Liver (tissue), 9 donors: ENCODE measurements around the gene NUDT4. TPM values are rescaled to one million over a fixed set of nuclear protein-coding genes. Genes with fewer than 3 reads are reported as not detected.

Experiments
- DNase-seq: peaks from one replicate; pipeline ENCODE4 v3.0.0-alpha.2; 2017; ENCODE audit warnings: low spot score
- H3K27ac ChIP-seq, 2 donors: one replicate each; pipeline ENCODE4 v1.7.0; 2013; ENCODE audit warnings: inconsistent platforms in 2 of 2, low read length in 2 of 2, control low read depth in 1 of 2, low read depth in 1 of 2, mild to moderate bottlenecking in 1 of 2
- H3K27me3 ChIP-seq, 4 donors: one replicate each; pipeline versions ENCODE4 v1.6.1 to v1.7.0; 2013; ENCODE audit warnings: low read length in 3 of 4, inconsistent platforms in 1 of 4, mild to moderate bottlenecking in 1 of 4, moderate library complexity in 1 of 4; ENCODE audit not compliant: control insufficient read depth in 4 of 4, insufficient read depth in 4 of 4
- H3K36me3 ChIP-seq, 4 donors: one replicate each; pipeline versions ENCODE4 v1.6.1 to v1.7.0; 2013; ENCODE audit warnings: low read length in 3 of 4, mild to moderate bottlenecking in 3 of 4, low read depth in 1 of 4, moderate library complexity in 1 of 4; ENCODE audit not compliant: control insufficient read depth in 4 of 4, insufficient read depth in 3 of 4
- H3K4me1 ChIP-seq, 4 donors: one replicate each; pipeline versions ENCODE4 v1.6.1 to v1.7.0; 2013; ENCODE audit warnings: low read length in 3 of 4, mild to moderate bottlenecking in 3 of 4, moderate library complexity in 1 of 4; ENCODE audit not compliant: control insufficient read depth in 4 of 4, insufficient read depth in 4 of 4
- H3K4me3 ChIP-seq, 3 donors: one replicate each; pipeline versions ENCODE4 v1.6.1 to v1.7.0; 2013; ENCODE audit warnings: low read length in 3 of 3, control low read depth in 1 of 3, low read depth in 1 of 3, mild to moderate bottlenecking in 1 of 3
- H3K9ac ChIP-seq, 2 donors: one replicate each; pipeline ENCODE4 v1.7.0; 2013; ENCODE audit warnings: low read length in 2 of 2, mild to moderate bottlenecking in 2 of 2, moderate library complexity in 2 of 2, control low read depth in 1 of 2, low read depth in 1 of 2
- H3K9me3 ChIP-seq, 4 donors: one replicate each; pipeline versions ENCODE4 v1.6.1 to v1.7.0; 2013; ENCODE audit warnings: low read length in 3 of 4; ENCODE audit not compliant: control insufficient read depth in 4 of 4
- ATF3 ChIP-seq: IDR thresholded peaks from 2 replicates; pipeline ENCODE4 v1.6.1; 2016; ENCODE audit warnings: antibody characterized with exemption
- CTCF ChIP-seq: fragments of 150-350 bp; IDR thresholded peaks from 2 replicates; pipeline ENCODE4 v1.5.1; 2017; ENCODE audit warnings: improper control_type of control experiment, low read depth, low read length; ENCODE audit not compliant: missing input control
- EGR1 ChIP-seq, 2 donors: IDR thresholded peaks; 2 replicates each; pipeline ENCODE4 v1.6.1; 2016 to 2018; ENCODE audit warnings: antibody characterized with exemption in 2 of 2, low read depth in 2 of 2
- FOXA1 ChIP-seq: IDR thresholded peaks from 2 replicates; pipeline ENCODE4 v1.6.1; 2016; ENCODE audit warnings: antibody characterized with exemption
- FOXA2 ChIP-seq: IDR thresholded peaks from 2 replicates; pipeline ENCODE4 v1.6.1; 2016; ENCODE audit warnings: antibody characterized with exemption
- GABPA ChIP-seq, 2 donors: IDR thresholded peaks in 1 of 2; conservative IDR thresholded peaks in 1 of 2; 2 replicates each; pipeline ENCODE4 v1.6.1; 2016; ENCODE audit warnings: antibody characterized with exemption in 2 of 2, mild to moderate bottlenecking in 1 of 2, moderate library complexity in 1 of 2
- HNF4A ChIP-seq, 2 donors: conservative IDR thresholded peaks; 2 replicates each; pipeline ENCODE4 v1.6.1; 2016; ENCODE audit warnings: antibody characterized with exemption in 2 of 2, mild to moderate bottlenecking in 2 of 2
- HNF4G ChIP-seq: IDR thresholded peaks from 2 replicates; pipeline ENCODE4 v1.6.1; 2016; ENCODE audit warnings: antibody characterized with exemption
- JUND ChIP-seq, 2 donors: IDR thresholded peaks; 2 replicates each; pipeline ENCODE4 v1.6.1; 2016; ENCODE audit warnings: antibody characterized with exemption in 2 of 2
- MAX ChIP-seq: IDR thresholded peaks from 2 replicates; pipeline ENCODE4 v1.6.1; 2016; ENCODE audit warnings: antibody characterized with exemption
- NR2F2 ChIP-seq: IDR thresholded peaks from 2 replicates; pipeline ENCODE4 v1.6.1; 2016; ENCODE audit warnings: antibody characterized with exemption
- REST ChIP-seq: IDR thresholded peaks from 2 replicates; pipeline ENCODE4 v1.6.1; 2016; ENCODE audit warnings: antibody characterized with exemption, mild to moderate bottlenecking
- RXRA ChIP-seq, 2 donors: IDR thresholded peaks; 2 replicates each; pipeline ENCODE4 v1.6.1; 2017 to 2018; ENCODE audit warnings: antibody characterized with exemption in 2 of 2, mild to moderate bottlenecking in 1 of 2
- SP1 ChIP-seq: IDR thresholded peaks from 2 replicates; pipeline ENCODE4 v1.6.1; 2018; ENCODE audit warnings: antibody characterized with exemption, mild to moderate bottlenecking
- TAF1 ChIP-seq: conservative IDR thresholded peaks from 2 replicates; pipeline ENCODE4 v1.6.1; 2016; ENCODE audit warnings: antibody characterized with exemption, mild to moderate bottlenecking
- YY1 ChIP-seq: IDR thresholded peaks from 2 replicates; pipeline ENCODE4 v1.6.1; 2016; ENCODE audit warnings: antibody characterized with exemption, mild to moderate bottlenecking
- WGBS: extraction: QIAGEN DNeasy Blood & Tissue Kit; methylation state at CpG from one replicate; pipeline ENCODE4 v1.1.7; 2013; 5-methylcytosine and 5-hydroxymethylcytosine counted together
- polyA plus RNA-seq, 2 donors: library from polyadenylated mRNA; stranded (reverse) in 1 of 2; unstranded in 1 of 2; fragments of 200-250 nt in 1 of 2; fragments of >200 nt in 1 of 2; fragmentation: Nextera tagmentation in 1 of 2; extraction: Ambion mirVana in 1 of 2; gene quantifications; one replicate each; pipeline versions ENCODE4 v1.2.1 to v1.2.3, GENCODE V29; 2013 to 2015
- total RNA-seq, 2 donors: library from RNA; depleted of rRNA; stranded (reverse); fragments of >200 nt; gene quantifications; one replicate each; pipeline ENCODE4 v1.2.3, GENCODE V29; 2014
- donor health status: healthy.
- donor health status: healthy.
- donor health status: healthy.
- donor health status: healthy.
- donor health status: healthy.

Gene NUDT4
- total and polyA plus RNA-seq, 4 donors, result 8.9 to 141 (median 11.9) TPM

GRCh38 chr12:93361151-93361919, 16.4 kb upstream of the NUDT4 start:
- Histone ChIP-seq H3K27ac (no peak overlapping the region), H3K4me3 (no peak overlapping the region), H3K4me1 (no peaks in the 10 kb centered on the region), H3K9ac (no peak overlapping the region), H3K36me3 (no peaks in the 10 kb centered on the region), H3K27me3 (no peaks in the 10 kb centered on the region), H3K9me3 (no peaks in the 10 kb centered on the region)
- no peak for DNase-seq
- TF ChIP-seq HNF4G, result no peak
- TF ChIP-seq HNF4A (conservative IDR thresholded peaks at IDR 0.05), result no peak
- TF ChIP-seq REST, result no peak
- no peak for TF ChIP-seq YY1
- no peak for TF ChIP-seq CTCF
- TF ChIP-seq MAX, result no peak
- no peak for TF ChIP-seq GABPA (IDR thresholded peaks at IDR 0.05 in 1 of 2, conservative IDR thresholded peaks at IDR 0.05 in 1 of 2)
- TF ChIP-seq NR2F2, result no peak
- no peak for TF ChIP-seq RXRA (IDR thresholded peaks at IDR 0.05)
- TF ChIP-seq JUND (IDR thresholded peaks at IDR 0.05), result no peak
- TF ChIP-seq FOXA2, result no peak
- TF ChIP-seq TAF1, result no peak
- 87% methylated on average over 5 of the region's 5 CpGs for WGBS

GRCh38 chr12:93363841-93364297, 13.9 kb upstream of the NUDT4 start:
- no peak for TF ChIP-seq FOXA2
- TF ChIP-seq HNF4G, result no peak
- no peak for TF ChIP-seq TAF1
- TF ChIP-seq EGR1 (IDR thresholded peaks at IDR 0.05; ENCODE audit: low read depth in 2 of 2), result no peak
- no peak for TF ChIP-seq MAX
- no peak for TF ChIP-seq JUND (IDR thresholded peaks at IDR 0.05)
- no peak for TF ChIP-seq RXRA (IDR thresholded peaks at IDR 0.05)
- no peak for TF ChIP-seq NR2F2
- no peak for TF ChIP-seq SP1
- TF ChIP-seq ATF3, result no peak
- no peak for TF ChIP-seq YY1
- no peak for TF ChIP-seq FOXA1
- no peak for TF ChIP-seq CTCF
- TF ChIP-seq GABPA (IDR thresholded peaks at IDR 0.05 in 1 of 2, conservative IDR thresholded peaks at IDR 0.05 in 1 of 2), result no peak
- TF ChIP-seq REST, result no peak
- H3K27ac ChIP-seq, result no peak overlapping the region
- DNase-seq, result no peak
- H3K4me1 ChIP-seq, result no peaks in the 10 kb centered on the region
- 66% methylated on average over 3 of the region's 3 CpGs for WGBS
- H3K27me3 ChIP-seq, result no peaks in the 10 kb centered on the region
- H3K9me3 ChIP-seq, result no peaks in the 10 kb centered on the region
- no peak overlapping the region for H3K4me3 ChIP-seq
- H3K36me3 ChIP-seq, result no peaks in the 10 kb centered on the region
- H3K9ac ChIP-seq, result no peak overlapping the region
